Measurements from ENCODE around the gene MMD2.

- TF ChIP-seq, protein P1, sequence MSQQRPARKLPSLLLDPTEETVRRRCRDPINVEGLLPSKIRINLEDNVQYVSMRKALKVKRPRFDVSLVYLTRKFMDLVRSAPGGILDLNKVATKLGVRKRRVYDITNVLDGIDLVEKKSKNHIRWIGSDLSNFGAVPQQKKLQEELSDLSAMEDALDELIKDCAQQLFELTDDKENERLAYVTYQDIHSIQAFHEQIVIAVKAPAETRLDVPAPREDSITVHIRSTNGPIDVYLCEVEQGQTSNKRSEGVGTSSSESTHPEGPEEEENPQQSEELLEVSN (IDR thresholded peaks at IDR 0.05): no peak
- TF ChIP-seq SP2 (IDR thresholded peaks at IDR 0.05; ENCODE audit: low read length) (no peak), EZH2 (IDR thresholded peaks at IDR 0.05; ENCODE audit: low read depth, low read length, severe bottlenecking) (no peak), POLR2A (IDR thresholded peaks at IDR 0.05; ENCODE audit: control extremely low read depth in 1 of 2, low read depth in 2 of 2, low read length in 2 of 2) (no peak)
- TF ChIP-seq, protein P2, sequence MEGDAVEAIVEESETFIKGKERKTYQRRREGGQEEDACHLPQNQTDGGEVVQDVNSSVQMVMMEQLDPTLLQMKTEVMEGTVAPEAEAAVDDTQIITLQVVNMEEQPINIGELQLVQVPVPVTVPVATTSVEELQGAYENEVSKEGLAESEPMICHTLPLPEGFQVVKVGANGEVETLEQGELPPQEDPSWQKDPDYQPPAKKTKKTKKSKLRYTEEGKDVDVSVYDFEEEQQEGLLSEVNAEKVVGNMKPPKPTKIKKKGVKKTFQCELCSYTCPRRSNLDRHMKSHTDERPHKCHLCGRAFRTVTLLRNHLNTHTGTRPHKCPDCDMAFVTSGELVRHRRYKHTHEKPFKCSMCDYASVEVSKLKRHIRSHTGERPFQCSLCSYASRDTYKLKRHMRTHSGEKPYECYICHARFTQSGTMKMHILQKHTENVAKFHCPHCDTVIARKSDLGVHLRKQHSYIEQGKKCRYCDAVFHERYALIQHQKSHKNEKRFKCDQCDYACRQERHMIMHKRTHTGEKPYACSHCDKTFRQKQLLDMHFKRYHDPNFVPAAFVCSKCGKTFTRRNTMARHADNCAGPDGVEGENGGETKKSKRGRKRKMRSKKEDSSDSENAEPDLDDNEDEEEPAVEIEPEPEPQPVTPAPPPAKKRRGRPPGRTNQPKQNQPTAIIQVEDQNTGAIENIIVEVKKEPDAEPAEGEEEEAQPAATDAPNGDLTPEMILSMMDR (IDR thresholded peaks at IDR 0.05; ENCODE audit: control extremely low read depth in 1 of 3, insufficient read depth in 1 of 3, low read depth in 1 of 3, low read length in 3 of 3): no peak
Measured at GRCh38 chr7:4939971-4940728, 18.8 kb downstream of the MMD2 start.

Data from H1 (cell line).